GM18502 (cell line): ENCODE results near the gene SH2D3A.

ENCODE experiments used
- ATAC-seq: cut with Tn5 transposase; IDR thresholded peaks from one replicate; pipeline ENCODE4 v1.9.1; 2021; ENCODE audit warnings: mild to moderate bottlenecking; ENCODE audit not compliant: unreplicated experiment, poor library complexity

Gene SH2D3A

DNA sequence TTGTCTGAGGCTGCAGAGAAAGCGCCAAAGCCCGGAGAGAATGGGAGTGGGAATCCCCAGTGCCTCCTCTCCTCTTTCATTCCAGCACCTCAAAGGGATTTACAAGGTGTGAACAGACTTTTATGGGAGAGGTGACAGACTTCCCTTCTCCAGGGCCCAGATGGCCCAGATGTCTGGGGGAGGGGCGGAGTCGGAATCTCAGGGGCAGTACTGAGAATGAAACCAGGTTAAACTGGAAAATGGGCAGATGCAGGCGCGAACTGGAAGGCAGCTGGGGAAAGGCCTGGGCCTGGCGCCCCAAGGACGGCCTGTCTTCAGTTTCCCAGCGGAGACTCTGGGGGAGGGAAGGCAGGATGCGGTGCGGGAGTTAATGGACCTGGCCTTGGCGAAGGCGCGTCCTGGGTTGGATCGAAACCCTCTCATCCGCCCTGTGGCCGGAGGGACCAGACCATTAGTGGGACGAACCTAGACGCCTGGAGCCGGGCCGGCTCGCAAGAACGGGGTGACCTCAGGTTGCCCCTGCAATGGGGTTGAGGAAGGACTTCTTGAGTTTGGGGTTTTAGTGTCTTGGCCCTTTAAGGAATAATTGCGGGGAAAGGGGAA, 28.3 kb downstream of the SH2D3A start:
- ATAC-seq = no peak

DNA sequence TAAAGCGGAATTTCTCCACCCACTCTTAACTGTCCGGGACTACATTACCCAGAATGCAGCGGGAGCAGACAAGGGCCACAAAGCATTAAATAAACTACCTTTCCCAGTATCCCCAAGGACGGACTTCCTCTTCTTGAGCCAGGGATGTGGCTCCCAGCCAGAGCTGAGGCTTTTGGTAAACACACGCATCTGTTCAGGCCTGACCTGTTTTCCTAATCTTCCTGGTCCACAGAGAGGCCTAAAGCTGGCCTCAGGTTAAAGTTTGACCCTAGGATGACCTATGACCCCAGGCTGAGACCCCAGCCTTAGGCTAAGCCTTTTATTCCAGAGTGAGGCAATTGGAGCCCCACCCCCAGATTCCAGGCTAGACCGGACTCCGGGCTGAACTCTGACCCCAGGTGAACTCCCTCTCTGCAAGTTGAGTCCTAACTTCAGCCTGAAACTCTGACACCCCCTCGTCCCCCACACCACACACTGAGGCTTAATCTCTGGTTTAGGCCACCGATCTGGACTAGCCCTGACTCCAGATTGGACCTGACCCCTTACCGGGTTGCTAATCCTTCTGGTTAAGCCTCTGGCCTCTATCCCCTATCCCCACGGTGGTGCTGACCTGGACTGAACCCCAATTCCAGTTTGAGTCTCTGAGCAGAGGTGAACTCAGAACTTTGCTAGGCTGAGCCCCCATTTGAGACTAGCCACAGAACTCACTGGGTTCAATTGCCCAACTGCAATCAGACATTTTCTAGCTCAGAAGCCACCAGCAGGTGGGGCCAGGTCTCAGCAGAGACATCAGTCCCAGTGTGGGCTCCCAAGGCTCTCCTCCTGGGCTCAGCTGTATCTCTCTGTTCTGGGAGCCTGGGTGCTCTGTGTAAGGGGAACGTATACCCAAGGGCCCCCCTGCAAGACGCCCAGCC, 29.1 kb downstream of the SH2D3A start:
- ATAC-seq = peak; percentile 0

- ATAC-seq = peak; percentile 66
These were observed 29.9 kb downstream of the SH2D3A start, which contains the start of gene GPR108 for GRCh38 chr19:6737284-6737872. Gene GPR108 (minus strand): TSS chr19:6737580. CDS start chr19:6737576, 4 bp downstream.

DNA sequence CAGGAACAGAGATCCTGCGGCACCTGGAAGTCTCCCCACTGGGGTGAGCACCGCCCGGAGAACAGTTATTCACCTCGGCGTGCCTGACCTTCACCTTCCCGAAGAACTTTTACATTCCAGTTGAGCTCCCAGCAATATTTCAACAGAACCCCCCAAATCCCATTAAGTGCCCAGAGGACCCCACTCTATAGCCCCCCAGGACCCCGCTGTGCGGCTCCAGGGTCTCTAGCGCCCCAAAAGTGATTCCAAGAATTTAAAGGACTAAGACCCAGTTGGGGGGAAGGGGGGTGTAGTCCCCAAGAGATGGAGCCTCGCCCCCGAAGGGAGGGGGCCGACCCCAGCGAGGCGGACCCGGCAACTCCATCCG, 30.3 kb downstream of the SH2D3A start:
- no peak for ATAC-seq

DNA sequence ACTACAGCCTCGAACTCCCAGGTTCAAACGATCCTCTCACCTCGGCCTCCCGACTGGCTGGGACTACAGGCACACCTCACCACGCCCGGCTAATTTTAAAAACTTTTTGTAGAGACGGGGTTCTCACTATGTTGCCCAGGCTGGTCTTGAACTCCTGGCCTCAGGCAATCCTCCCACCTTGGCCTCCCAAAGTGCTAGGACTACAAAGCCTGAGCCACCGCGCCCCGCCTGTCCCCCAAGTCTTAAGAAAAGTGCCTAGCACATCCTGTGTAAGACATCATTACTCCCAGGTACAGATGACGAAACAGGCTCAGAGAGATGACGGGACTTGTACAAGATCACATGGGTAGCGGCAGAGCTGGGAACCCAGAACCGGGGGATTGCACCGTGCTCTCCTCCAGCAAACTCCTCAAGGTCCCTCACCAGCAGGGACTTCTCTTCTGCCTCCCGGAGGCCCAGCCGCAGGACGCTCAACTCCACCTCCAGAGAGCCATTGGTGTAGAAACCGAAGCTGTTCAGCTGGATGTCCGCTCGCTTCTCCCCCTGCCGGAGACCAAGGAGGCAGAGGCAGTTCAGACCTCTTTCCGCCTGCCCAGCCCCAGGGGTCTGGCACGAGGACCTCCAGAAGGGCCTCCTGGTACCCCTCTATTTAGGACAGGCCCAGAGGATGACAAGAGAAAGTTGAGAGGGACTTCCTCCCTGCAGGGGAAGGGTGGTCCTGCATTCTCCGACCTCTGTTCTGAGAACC, 30.9 kb downstream of the SH2D3A start:
- no peak for ATAC-seq

DNA sequence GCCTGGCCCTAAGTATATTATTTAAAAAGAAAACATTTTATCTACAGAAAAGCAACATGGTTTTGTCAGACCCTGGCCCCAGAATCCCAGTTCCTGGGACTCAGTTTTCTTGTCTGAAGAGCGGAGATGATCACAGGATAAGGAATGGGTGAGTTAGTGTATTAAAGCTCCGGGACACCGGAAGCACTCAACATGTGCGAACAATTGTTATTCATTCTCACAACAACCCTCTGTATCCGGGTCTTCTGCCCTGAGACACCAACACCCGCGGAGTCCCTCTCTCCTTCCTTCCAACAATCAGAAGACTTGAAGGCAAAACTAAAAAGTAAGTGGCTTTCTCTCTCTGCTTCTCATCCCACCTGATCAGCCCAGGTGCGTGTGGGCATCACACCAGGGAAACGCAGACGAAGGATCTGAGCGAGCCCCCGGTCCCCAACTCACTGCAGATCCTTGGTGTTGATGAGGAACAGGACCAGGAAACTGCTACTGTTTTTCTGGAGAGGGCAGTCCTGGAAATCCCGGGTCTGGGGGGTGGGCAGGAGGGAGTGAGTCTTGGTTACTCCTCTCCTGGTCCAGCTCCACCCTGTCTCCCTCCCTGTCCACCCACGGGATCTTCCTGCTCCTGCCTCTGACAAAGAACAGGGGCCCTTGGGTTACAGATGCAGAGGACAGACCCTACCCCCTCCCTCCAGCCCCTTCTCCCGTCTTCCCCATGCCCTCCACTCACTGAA, 31.9 kb downstream of the SH2D3A start:
- ATAC-seq = no peak

DNA sequence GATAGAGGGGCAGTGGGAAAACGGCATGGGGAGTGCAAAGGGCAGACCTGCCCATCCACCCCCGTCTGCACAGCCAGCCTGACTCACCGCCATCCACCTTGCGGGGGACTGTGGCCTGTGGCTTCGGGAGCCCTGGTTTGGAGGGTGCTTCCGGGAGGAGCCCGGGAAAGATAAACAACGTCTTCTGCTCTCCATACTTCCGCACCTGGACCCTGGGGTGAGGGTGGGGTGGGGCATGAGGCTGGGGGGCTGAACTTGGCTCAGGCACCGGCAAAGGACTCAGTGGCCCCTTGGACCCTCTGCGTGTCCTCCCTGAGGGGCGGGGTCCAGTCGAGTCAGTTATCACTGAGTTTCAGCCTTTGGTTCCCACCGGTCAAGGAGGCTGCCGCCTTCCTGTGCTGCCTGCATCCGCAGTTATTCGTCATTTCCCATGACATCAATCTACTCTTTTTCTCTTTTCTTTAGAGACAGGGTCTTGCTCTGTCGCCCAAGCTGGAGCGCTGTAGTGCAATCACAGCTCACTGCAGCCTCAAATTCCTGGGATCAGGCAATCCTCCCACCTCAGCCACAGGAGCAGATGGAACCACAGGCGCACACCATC, 33.0 kb downstream of the SH2D3A start:
- ATAC-seq = no peak

DNA sequence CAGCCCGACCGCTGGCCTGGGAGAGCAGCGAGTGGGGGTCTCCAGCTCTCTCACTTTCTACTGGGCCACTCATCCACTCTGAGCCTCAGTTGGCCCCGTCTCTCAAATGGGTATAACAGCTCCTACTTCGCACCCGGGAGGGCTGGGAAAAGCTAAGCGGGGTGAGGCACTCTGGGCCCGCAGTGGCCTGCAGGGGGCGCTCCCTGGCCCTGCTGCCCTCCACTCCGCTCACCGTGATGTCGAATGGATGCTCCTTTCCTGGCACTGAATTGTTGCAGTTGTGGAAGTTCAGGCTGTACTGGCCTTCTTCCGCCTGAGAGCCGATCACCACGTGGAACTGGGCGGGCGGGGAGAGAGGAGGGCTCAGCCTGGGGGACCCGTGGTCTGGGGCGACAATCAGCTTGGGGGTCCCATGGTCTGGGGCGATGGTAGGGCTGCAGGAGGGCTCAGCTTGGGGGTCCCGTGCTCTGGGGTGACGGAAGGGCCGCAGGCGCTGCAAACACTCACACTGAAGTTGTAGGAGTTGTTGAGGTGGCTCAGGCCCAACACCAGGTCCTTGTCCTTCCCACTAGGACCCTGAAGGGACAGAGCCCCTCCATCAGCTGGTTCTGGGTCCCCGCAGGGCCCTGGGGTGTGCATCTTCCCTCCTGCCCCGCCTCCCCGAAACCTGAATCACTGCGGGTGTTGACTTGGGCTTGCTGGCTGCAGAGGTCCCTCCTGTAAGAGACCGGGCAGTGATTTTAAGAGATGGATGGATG, 33.7 kb downstream of the SH2D3A start:
- ATAC-seq = no peak

- no peak for ATAC-seq
These were observed 34.4 kb downstream of the SH2D3A start for GRCh38 chr19:6732803-6733337.

- ATAC-seq = no peak
These were observed 35.4 kb downstream of the SH2D3A start for GRCh38 chr19:6731822-6732221.

DNA sequence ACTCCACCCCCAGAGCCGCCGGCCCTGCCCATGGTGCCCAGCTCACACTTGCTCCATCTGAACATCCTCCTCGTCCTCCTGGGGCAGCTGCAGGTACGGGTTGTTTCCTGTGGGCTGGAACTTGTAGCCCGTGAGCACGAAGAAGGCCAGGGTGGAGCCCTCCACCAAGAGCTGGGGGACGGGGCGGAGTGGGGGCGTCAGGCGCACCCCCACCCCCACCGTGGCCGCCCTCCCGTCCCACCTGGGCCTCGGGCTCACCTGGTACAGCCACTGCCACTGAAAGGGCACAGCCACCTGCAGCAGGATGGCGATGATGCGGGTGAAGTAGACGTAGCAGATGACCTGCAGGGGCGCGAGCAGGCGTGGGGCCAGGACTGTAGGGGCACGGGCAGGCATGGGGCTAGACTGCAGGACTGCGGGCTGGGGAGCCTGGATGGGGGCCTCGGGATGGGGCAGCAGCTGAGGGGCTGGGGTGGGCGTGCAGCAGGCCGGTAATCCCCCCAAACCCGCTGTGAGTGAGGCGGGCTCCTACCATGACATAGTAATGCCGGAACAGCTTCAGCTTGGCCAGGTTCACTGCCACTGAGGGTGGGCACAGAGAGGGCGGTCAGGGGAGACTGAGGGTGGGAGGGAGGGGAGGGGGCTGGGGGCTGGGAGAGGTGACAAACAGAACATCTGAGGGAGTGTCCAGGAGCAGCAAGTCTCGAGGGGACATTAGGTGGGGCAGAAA, 36.1 kb downstream of the SH2D3A start:
- no peak for ATAC-seq

DNA sequence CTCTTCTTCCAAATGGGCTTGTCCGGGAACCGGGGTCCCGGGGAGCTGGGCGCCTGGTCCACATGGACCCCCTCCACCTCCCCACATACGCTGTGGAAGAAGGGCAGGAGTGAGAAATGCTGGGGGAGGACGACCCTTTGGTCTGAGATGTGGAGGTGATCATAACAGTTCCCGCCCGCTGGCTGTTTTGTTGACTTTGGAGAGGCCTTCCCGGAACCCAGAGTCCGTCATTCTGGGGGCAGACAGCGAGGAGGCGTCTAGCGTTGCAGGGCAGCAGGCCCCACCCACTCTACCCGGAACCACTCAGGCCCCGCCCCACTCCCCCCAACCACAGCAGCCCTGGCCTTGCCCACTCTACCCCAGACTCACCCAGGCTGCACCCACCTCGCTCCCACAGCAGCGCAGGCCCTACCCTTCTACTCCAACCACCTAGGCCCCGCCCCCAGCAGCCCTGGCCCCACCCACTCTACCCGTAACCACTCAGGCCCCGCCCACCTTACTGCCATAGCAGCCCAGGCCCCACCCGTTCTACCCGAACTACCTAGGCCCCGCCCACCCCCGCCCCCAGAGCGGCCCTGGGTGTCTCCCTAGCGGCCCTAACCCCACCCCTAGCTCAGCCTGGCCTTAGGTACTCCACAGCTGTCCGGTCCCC, 37.0 kb downstream of the SH2D3A start:
- ATAC-seq = no peak

DNA sequence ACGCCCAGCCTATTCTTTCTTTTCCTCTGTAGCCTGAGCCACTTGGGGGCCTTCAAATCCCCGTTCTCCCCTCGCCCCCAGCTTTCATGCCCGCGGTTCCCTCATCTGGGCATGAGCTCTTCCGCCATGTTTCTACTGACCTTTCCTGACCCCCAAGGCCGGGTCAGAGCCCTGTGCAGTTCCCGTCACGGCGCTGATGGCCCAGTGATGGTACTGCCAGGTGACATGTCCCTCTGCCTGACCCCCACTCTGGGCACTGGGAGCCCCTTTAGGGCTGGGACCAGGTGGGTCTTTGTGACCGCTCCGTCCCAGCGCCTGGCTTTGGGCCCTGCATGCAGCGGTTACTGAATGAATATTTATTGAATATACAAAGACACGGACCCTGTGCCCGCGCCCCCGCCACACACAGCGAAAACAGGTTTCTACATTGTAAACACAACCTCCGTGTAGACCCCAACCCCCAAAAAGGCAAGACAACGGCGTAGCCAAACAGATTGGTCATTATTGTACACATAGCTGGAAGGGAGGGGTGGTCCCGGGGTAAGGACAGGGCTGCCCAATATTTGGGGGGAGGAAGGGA, 37.6 kb downstream of the SH2D3A start:
- ATAC-seq = no peak

- no peak for ATAC-seq
These were observed 38.9 kb downstream of the SH2D3A start for GRCh38 chr19:6728346-6728745.

DNA sequence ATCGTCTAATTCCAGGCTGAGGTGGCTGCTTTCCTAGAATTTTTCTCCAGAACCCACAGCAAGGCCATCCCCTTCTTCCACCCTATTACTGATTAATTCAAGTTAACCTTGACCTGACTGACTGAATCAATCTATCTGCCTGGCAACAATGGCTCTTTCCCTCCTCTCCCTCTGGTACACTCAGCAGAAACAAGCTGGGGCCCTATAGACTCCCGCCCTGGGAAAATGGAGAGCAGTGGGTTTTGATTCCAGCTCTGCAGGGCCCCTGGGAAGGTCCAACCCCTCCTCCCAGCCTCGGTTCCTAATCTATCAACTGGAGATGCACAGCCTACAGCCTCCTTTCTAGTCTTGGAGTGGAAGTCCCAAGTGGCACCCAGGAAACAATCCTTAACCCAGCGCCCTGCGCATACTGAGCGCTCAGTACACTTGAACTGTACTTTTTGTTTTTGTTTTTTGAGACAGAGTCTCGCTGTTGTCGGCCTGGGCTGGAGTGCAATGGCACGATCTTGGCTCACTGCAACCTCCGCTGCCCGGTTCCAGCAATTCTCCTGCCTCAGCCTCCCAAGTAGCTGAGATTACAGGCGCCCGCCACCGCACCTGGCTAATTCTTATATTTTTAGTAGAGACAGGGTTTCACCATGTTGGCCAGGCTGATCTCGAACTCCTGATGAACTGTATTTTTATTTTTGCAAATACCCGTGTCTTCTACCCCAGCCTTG, 41.6 kb downstream of the SH2D3A start:
- no peak for ATAC-seq

DNA sequence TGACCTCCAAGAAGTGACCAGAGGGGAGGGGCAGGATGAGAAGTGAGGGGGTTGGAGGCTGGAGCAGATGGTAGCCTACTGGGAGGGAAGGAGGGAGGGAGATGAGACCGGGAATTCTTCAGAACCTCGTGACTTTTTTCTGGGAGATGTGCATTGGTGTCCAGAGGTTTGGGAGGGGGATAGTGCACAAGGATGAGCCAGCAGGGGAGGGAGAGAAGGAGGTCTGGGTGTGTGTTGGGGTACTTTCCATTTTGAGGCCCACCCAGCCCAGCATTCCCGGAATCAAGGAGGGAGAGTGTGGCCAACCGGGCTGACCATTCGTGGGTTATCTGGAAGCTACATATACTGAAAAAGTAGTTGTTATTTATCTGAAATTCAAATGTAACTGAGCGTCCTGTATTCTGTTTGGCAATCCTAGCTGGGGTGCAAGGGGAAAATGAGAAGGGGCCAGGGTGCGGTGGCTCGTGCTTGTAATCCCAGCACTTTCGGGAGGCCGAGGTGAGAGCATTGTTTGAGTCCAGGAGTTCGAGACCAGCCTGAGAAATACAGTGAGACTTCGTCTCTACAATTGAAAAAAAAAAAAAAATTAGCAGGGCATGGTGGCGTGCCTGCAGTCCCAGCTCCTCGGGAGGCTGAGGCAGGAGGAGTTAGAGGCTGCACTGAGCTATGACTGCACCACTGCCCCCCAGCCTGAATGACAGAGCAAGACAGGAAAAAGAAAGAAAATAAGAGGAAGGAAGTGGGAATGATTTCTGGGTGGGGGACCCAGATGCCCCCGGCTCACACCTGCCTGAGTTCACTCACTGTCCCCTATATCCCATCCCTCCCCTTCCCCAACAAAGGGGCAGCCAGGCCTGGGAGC, 42.4 kb downstream of the SH2D3A start:
- no peak for ATAC-seq
